K562 (cell line): ENCODE results near the gene ZNF473. TPM values are rescaled to one million over a fixed set of nuclear protein-coding genes. Genes with fewer than 3 reads are reported as not detected.

Experiments used
- LEF1 ChIP-seq: fragments of 450-650 bp; IDR thresholded peaks from 2 replicates; pipeline ENCODE4 v1.6.1; 2016; ENCODE audit warnings: mild to moderate bottlenecking
- MYC ChIP-seq, 2 experiments: fragments of 250-450 bp in 1 of 2; sonication (Bioruptor Pico) in 1 of 2; IDR thresholded peaks; 2 replicates each; pipeline versions ENCODE4 v1.5.1 to v1.6.1; 2012 to 2021; ENCODE audit warnings: low read depth in 2 of 2, borderline replicate concordance in 1 of 2, improper control_type of control experiment in 1 of 2, low read length in 1 of 2, mild to moderate bottlenecking in 1 of 2, moderate library complexity in 1 of 2
- PTBP1 ChIP-seq: fragments of 200-400 bp; formaldehyde crosslinking; IDR thresholded peaks from 2 replicates; pipeline ENCODE4 v1.6.1; 2017; ENCODE audit warnings: low read depth, low read length
- REST ChIP-seq, 2 experiments: fragments of 450-650 bp; formaldehyde crosslinking in 1 of 2; IDR thresholded peaks; 2 replicates each; pipeline versions ENCODE4 v1.4.0 to v1.6.1; 2014 to 2020; ENCODE audit warnings: mild to moderate bottlenecking in 2 of 2, borderline replicate concordance in 1 of 2, low read depth in 1 of 2
- SNRNP70 ChIP-seq: fragments of 200-400 bp; formaldehyde crosslinking; optimal IDR thresholded peaks from 2 replicates; pipeline ENCODE3; 2017; ENCODE audit warnings: low read depth, low read length
- TBP ChIP-seq: optimal IDR thresholded peaks from 2 replicates; pipeline ENCODE3; 2011; ENCODE audit warnings: low read depth, low read length, improper control_type of control experiment
- TEAD4 ChIP-seq, 2 experiments: sonication (generic) in 1 of 2; formaldehyde crosslinking in 1 of 2; IDR thresholded peaks; 2 replicates each; pipeline versions ENCODE4 v1.6.1 to v1.8.0; 2012 to 2022; ENCODE audit warnings: borderline replicate concordance in 1 of 2, inconsistent platforms in 1 of 2, low read length in 1 of 2, mild to moderate bottlenecking in 1 of 2, missing genetic modification reagents in 1 of 2
- TSHZ1 ChIP-seq: fragments of 250-450 bp; sonication (Bioruptor Pico); IDR thresholded peaks from 2 replicates; pipeline ENCODE4 v1.4.0; 2020; ENCODE audit warnings: mild to moderate bottlenecking, moderate library complexity
- ZNF75A ChIP-seq: fragments of 450-650 bp; formaldehyde crosslinking; IDR thresholded peaks from 2 replicates; pipeline ENCODE4 v1.4.0; 2020; ENCODE audit warnings: mild to moderate bottlenecking
- ZNF830 ChIP-seq: fragments of 250-450 bp; sonication (Bioruptor Pico); IDR thresholded peaks from 2 replicates; pipeline ENCODE4 v1.5.0; 2021; ENCODE audit warnings: mild to moderate bottlenecking
- polyA plus RNA-seq, 8 experiments: library from polyadenylated mRNA; depleted of rRNA in 4 of 8; stranded (reverse) in 5 of 8; unstranded in 3 of 8; fragments of >200 nt; fragmentation: Nextera tagmentation in 2 of 8; fragmentation: Illumina TruSeq in 1 of 8; extraction: Ambion mirVana in 2 of 8; extraction: Trizol in 1 of 8; gene quantifications; 2 replicates each; pipeline versions ENCODE4 v1.2.1 to v1.2.3, GENCODE V29; 2011 to 2014; ENCODE audit warnings: inconsistent platforms in 1 of 8, missing spikeins in 1 of 8
- total RNA-seq, 7 experiments: library from RNA; depleted of rRNA in 6 of 7; stranded (reverse); fragments of >200 nt in 6 of 7; fragmentation: Illumina TruSeq in 2 of 7; extraction: Trizol in 2 of 7; gene quantifications; 2 replicates each; pipeline versions ENCODE4 v1.2.1 to v1.2.3, GENCODE V29; 2011 to 2021; ENCODE audit warnings: low replicate concordance in 1 of 7
- TF ChIP-seq, protein P1 (sequence below): fragments of 450-650 bp; IDR thresholded peaks from 2 replicates; pipeline ENCODE4 v1.6.1; 2014; ENCODE audit warnings: low read depth, mild to moderate bottlenecking, moderate library complexity, borderline replicate concordance

The ZNF473 gene
- total and polyA plus RNA-seq, 9 of the 15 experiments (the other 6 are each of a cell fraction or from before 2014, with no cell fraction given): 8.2 to 34.0 (median 28.5) TPM

- TF ChIP-seq TSHZ1 (CRISPR knock-in tag): no peak
- TF ChIP-seq TBP: no peak
- no peak for TF ChIP-seq TEAD4 (IDR thresholded peaks at IDR 0.05; ENCODE audit: low read length)
- no peak for TF ChIP-seq TEAD4 (CRISPR knock-in tag; IDR thresholded peaks at IDR 0.05; ENCODE audit: borderline replicate concordance)
- TF ChIP-seq, protein P1, sequence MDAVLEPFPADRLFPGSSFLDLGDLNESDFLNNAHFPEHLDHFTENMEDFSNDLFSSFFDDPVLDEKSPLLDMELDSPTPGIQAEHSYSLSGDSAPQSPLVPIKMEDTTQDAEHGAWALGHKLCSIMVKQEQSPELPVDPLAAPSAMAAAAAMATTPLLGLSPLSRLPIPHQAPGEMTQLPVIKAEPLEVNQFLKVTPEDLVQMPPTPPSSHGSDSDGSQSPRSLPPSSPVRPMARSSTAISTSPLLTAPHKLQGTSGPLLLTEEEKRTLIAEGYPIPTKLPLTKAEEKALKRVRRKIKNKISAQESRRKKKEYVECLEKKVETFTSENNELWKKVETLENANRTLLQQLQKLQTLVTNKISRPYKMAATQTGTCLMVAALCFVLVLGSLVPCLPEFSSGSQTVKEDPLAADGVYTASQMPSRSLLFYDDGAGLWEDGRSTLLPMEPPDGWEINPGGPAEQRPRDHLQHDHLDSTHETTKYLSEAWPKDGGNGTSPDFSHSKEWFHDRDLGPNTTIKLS: no peak
- TF ChIP-seq PTBP1: no peak
- TF ChIP-seq MYC (IDR thresholded peaks at IDR 0.05; ENCODE audit: low read depth, low read length): no peak
- no peak for TF ChIP-seq MYC (CRISPR knock-in tag; IDR thresholded peaks at IDR 0.05; ENCODE audit: borderline replicate concordance, low read depth)
- 0 out of 2 replicates have a peak, but pooled peaks have one; percentile 48 for TF ChIP-seq LEF1
- TF ChIP-seq REST (IDR thresholded peaks at IDR 0.05; ENCODE audit: borderline replicate concordance): peak; percentile 91
- no peak for TF ChIP-seq REST (CRISPR knock-in tag; IDR thresholded peaks at IDR 0.05; ENCODE audit: low read depth)
- no peak for TF ChIP-seq SNRNP70
- no peak for TF ChIP-seq ZNF75A
- no peak for TF ChIP-seq ZNF830
These were observed 24.8 kb downstream of the ZNF473 start (continued) for GRCh38 chr19:50050406-50051227.
